ENCODE data around the gene SIGMAR1.
A peak's percentile ranks its signal among the peaks of the same experiment; 100 is the strongest.

The SIGMAR1 gene

GRCh38 chr9:34611811-34612787, 25.5 kb downstream of the SIGMAR1 start, which contains the start of gene RPP25L:
Gene RPP25L (minus strand): TSS chr9:34612097. CDS start chr9:34611296, 801 bp downstream.
- peak; percentile 80 for DNase-seq (ENCODE audit: low read depth)
- TF ChIP-seq, protein P1, sequence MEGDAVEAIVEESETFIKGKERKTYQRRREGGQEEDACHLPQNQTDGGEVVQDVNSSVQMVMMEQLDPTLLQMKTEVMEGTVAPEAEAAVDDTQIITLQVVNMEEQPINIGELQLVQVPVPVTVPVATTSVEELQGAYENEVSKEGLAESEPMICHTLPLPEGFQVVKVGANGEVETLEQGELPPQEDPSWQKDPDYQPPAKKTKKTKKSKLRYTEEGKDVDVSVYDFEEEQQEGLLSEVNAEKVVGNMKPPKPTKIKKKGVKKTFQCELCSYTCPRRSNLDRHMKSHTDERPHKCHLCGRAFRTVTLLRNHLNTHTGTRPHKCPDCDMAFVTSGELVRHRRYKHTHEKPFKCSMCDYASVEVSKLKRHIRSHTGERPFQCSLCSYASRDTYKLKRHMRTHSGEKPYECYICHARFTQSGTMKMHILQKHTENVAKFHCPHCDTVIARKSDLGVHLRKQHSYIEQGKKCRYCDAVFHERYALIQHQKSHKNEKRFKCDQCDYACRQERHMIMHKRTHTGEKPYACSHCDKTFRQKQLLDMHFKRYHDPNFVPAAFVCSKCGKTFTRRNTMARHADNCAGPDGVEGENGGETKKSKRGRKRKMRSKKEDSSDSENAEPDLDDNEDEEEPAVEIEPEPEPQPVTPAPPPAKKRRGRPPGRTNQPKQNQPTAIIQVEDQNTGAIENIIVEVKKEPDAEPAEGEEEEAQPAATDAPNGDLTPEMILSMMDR (IDR thresholded peaks at IDR 0.05; ENCODE audit: insufficient read depth, low read depth, low read length, missing control alignments), result no peak
- H3K4me3 ChIP-seq (ENCODE audit: low read length), result peak within 1 kb of the TSS; percentile 91

- H3K4me3 ChIP-seq (ENCODE audit: low read length), result peak overlapping the region; percentile 91
- TF ChIP-seq, protein P1 (IDR thresholded peaks at IDR 0.05; ENCODE audit: insufficient read depth, low read depth, low read length, missing control alignments), result no peak
- no peak for DNase-seq (ENCODE audit: low read depth)
Observed at GRCh38 chr9:34611251-34611810, 26.3 kb downstream of the SIGMAR1 start.

- TF ChIP-seq, protein P1 (IDR thresholded peaks at IDR 0.05; ENCODE audit: insufficient read depth, low read depth, low read length, missing control alignments), result no peak
- DNase-seq (ENCODE audit: low read depth), result no peak
Observed at GRCh38 chr9:34610434-34611206, 27.0 kb downstream of the SIGMAR1 start.

GRCh38 chr9:34607331-34607730, 30.3 kb downstream of the SIGMAR1 start:
- DNase-seq (ENCODE audit: low read depth), result no peak
- no peak overlapping the region for H3K4me3 ChIP-seq (ENCODE audit: low read length)
- TF ChIP-seq, protein P1 (IDR thresholded peaks at IDR 0.05; ENCODE audit: insufficient read depth, low read depth, low read length, missing control alignments), result no peak

More at GRCh38 chr9:34610434-34611206, 27.0 kb downstream of the SIGMAR1 start:
- peak overlapping the region; percentile 91 for H3K4me3 ChIP-seq (ENCODE audit: low read length)

GRCh38 chr9:34606905-34607304, 30.7 kb downstream of the SIGMAR1 start:
- TF ChIP-seq, protein P1 (IDR thresholded peaks at IDR 0.05; ENCODE audit: insufficient read depth, low read depth, low read length, missing control alignments), result no peak
- no peak for DNase-seq (ENCODE audit: low read depth)
- H3K4me3 ChIP-seq (ENCODE audit: low read length), result no peak overlapping the region

GRCh38 chr9:34606190-34606589, 31.4 kb downstream of the SIGMAR1 start:
- DNase-seq (ENCODE audit: low read depth), result no peak
- no peak overlapping the region for H3K4me3 ChIP-seq (ENCODE audit: low read length)
- TF ChIP-seq, protein P1 (IDR thresholded peaks at IDR 0.05; ENCODE audit: insufficient read depth, low read depth, low read length, missing control alignments), result no peak

All from epithelial cell of esophagus (primary cell).